SW 1271 (cell line): ENCODE measurements around the gene GALNS.

ENCODE experiments used
- DNase-seq, 2 experiments: peaks; one replicate each; lab custom pipeline; 2025; lab: John Stamatoyannopoulos, UW

Gene GALNS

GRCh38 chr16:88888461-88889387, 32.0 kb upstream of the GALNS start:
- no peak for DNase-seq

GRCh38 chr16:88888057-88888456, 31.3 kb upstream of the GALNS start:
- no peak for DNase-seq

GRCh38 chr16:88886845-88887521, 30.2 kb upstream of the GALNS start:
- DNase-seq = no peak

DNA sequence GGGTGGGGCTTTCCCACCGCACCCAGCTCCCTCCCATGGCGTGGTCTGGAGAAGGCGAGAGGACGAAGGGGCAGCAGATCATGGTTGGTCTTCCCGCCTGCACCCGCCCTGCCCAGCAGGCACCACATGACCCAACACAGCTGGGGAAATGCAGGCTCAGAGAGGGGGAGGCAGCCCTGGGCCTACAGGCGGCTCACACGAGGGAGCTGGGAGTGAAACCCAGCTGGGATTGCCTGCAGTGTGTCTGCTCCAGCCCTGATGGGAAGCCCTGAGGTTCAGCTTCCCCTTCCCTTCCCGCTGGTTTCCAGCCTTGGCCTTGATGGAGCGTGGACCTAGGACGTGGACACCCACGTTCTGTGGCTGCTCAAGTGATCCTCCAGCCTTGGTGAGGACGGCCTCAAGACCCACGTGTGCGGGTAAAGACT, 29.7 kb upstream of the GALNS start:
- DNase-seq = no peak

DNA sequence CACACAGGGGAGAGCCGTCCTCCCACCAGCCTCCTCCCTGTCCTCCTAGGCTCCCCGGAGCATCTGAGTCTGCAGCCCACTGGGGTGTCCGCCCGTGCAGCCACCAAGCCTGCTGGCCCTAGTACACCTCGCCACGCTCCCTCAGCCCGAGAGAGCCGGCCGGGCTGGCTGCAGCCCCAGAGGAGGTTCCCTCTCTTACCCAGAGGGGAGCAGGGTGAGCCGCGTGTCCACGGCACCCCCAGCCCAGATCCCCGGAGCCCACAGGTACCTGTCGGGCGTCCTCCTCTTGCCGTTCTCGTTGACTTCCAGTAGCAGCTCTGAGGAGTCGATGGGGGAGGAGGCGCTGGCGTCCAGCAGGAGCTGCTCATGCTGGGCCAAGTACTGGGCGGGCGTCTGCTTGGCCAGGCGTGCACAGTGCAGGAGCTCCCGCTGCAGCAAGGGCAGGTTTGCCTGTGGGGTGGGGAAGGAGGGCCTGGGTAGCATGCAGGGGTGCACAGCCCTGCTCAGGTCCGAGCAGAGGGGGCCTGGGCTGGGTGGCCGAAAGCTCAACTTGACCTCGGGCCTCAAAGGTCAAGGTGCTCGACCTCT, 29.0 kb upstream of the GALNS start:
- DNase-seq = no peak

- no peak for DNase-seq
These were observed 28.0 kb upstream of the GALNS start for GRCh38 chr16:88884569-88885271.

DNA sequence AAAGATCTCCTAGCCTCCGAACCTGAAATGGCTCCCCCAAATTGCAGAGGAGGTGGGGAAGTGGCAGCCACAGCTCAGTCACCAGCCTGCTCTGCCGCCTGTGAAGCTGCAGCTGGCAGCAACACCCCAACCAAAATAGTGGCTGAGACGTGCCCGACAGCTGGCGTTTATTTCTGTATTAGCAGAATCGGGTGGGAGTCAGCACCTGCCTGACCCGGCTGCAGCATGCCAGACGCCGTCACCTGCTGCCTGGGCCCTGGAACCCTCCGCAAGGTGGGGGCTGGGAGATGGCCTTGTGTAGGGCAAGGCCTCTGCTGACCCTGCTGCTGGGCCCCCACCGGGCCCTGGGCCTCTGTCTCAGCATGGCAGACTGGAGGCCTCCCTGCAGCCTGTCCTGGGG, 27.2 kb upstream of the GALNS start:
- no peak for DNase-seq

- DNase-seq = no peak
These were observed 26.6 kb upstream of the GALNS start for GRCh38 chr16:88883117-88883895.

DNA sequence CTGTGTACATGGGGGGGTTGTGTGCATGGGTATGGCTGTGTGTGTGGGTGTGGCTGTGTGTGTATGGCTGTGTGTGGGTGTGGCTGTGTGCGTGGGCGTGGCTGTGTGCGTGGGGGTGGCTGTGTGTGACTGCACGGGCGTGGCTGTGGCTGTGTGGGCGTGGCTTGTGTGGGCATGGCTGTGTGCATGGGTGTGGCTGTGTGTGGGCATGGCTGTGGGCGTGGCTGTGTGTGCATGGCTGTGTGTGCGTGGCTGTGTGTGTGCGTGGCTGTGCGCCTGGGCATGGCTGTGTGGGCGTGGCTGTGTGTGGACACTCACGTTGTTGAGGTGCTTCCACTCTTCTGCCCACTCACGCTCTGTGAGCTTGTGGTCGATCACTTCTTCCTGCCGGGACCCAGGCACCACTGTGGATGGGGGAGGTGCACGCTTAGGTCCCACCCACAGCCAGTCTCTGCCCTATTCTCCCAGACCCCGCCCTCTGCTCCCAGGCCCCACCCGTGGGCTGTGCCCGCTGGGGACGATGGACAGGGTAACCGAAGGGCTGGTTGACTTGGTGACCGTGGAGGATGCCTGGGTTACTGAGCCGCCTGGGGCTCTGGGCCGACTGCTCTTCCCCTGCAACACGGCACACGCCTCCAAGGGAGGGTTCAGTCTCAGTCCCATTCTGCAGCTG, 25.7 kb upstream of the GALNS start:
- DNase-seq = no peak

- no peak for DNase-seq
These were observed 25.1 kb upstream of the GALNS start for GRCh38 chr16:88881675-88882357.

- no peak for DNase-seq
These were observed 24.4 kb upstream of the GALNS start for GRCh38 chr16:88881007-88881615.

DNA sequence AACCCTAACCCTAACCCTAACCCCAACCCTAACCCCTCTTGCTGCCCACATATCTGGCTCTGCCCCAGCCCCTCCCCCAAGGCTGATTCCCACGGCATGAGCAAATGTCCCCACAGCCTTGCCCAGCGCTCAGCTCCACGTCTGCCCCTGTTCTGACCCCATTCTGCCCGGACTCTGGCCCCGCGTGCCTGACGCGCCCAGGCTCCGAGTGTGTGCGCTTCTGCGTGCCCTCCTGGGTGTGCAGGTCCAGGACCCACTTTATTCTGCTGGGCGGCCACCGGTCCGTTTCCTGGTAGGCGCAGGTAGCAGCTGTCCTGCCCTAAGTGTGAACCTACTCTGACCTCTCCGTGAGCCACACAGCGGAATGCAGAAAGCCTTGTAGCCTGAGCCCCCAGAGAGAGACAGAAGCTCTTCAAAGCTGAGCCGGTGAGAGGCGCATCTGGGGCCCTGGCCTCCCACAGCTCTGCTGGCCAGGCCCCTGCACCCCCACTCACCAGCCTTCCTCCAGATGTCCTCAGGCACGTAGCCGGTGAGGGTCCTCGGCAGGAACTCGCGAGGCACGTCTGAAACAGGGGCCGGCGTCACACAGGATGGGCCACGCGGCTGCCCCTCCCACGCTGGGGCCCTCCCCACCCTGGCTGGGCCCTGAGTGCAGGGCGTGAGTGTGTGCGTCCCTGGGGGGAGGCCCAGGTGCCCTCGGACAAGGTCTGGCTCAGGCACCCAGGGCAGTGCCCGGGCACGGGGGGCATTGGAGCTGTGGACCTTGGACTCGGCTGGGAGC, 23.7 kb upstream of the GALNS start:
- no peak for DNase-seq

- DNase-seq = no peak
These were observed 23.0 kb upstream of the GALNS start for GRCh38 chr16:88879788-88880055.

- no peak for DNase-seq
These were observed 22.4 kb upstream of the GALNS start for GRCh38 chr16:88878967-88879787.

- no peak for DNase-seq
These were observed 21.6 kb upstream of the GALNS start for GRCh38 chr16:88878356-88878755.

DNA sequence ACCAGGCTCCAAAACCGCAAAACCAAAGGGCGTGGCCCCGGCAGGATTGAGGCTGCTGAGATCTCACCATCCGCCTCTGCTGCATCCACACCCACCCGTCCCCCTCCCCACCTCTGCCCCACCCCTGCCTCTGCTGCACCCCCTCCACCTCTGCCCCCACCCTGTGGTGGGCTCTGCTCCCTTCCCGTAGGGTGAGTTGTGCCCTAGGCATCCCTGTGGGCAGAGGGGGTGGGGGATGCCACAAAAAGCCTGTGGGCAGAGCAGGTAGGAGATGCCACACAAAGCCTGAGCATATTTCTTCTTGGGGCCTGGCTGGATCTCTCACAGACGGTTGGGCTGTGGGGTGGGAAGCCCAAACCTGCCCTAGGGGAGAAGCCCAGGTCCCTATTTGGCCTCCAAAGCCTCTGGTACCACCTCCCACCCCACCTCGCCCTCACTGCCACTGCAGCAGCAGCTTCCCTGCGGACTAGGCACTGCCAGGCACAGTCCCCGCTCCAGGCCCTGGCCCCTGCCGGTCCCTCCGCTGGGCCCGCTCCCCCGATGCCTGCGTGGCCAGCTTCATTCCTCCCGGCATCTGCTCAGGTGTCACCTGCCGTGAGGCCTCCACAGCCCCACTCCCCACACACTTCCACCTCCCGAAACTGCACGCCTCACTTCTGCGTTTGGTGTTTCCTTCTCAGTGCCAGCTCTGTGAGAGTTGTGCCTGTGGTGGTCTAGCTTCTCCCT, 21.0 kb upstream of the GALNS start:
- DNase-seq = no peak

DNA sequence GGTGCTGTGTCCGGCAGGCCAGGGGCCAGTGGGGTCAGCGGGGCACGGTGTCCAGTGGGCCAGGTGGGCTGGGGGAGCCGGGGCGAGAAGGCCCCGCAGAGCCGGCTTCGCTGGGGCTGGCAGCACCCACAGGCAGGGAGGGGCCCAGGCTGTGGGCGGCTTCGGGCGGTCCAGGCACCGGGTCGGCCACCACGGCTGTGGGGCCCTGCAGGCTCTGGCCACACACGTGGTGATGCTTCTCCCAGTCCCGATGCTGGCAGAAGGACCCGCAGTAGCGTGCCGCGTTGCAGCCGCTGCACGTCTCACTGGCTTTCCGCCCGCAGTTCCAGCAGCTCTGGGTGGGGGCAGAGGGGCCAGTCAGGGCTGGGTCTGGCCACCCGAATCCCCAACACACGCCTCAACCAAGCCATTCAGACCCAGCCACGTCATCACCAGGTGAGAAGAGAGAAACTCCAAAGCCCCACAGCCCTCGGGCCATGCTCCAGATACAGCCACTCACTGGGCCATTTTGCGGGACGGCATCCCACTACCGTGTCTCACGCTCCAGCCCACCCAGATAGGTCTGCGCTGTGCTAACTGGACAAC, 20.3 kb upstream of the GALNS start:
- no peak for DNase-seq
